SK-N-SH (cell line): Measurements from ENCODE around the gene TSPAN13.

Source experiments
- EP300 ChIP-seq, 2 experiments: IDR thresholded peaks; 2 replicates each; pipeline versions ENCODE4 v1.4.0 to v1.6.1; 2012; ENCODE audit warnings: borderline replicate concordance in 1 of 2, low read depth in 1 of 2, low read length in 1 of 2
- FOSL2 ChIP-seq: IDR thresholded peaks from 2 replicates; pipeline ENCODE4 v1.4.0; 2012; ENCODE audit warnings: low read depth, mild to moderate bottlenecking, moderate library complexity, borderline replicate concordance
- GABPA ChIP-seq: IDR thresholded peaks from 2 replicates; pipeline ENCODE4 v1.4.0; 2012; ENCODE audit warnings: low read depth, mild to moderate bottlenecking
- POLR2AphosphoS5 ChIP-seq: IDR thresholded peaks from 2 replicates; pipeline ENCODE4 v1.6.1; 2012; ENCODE audit warnings: low read depth, low read length
- YY1 ChIP-seq: IDR thresholded peaks from 2 replicates; pipeline ENCODE4 v1.4.0; 2012; ENCODE audit warnings: low read depth, mild to moderate bottlenecking
- TF ChIP-seq, protein P1 (sequence below): IDR thresholded peaks from 2 replicates; pipeline ENCODE4 v1.4.0; 2012; ENCODE audit warnings: low read depth
- TF ChIP-seq, protein P2 (sequence below): fragments of 200-600 bp; sonication (generic); IDR thresholded peaks from 2 replicates; pipeline ENCODE4 v1.6.1; 2017; ENCODE audit warnings: antibody characterized with exemption, mild to moderate bottlenecking, moderate library complexity
- TF ChIP-seq, protein P3 (sequence below): IDR thresholded peaks from 2 replicates; pipeline ENCODE4 v1.4.0; 2012; ENCODE audit warnings: low read depth, borderline replicate concordance

DNA sequence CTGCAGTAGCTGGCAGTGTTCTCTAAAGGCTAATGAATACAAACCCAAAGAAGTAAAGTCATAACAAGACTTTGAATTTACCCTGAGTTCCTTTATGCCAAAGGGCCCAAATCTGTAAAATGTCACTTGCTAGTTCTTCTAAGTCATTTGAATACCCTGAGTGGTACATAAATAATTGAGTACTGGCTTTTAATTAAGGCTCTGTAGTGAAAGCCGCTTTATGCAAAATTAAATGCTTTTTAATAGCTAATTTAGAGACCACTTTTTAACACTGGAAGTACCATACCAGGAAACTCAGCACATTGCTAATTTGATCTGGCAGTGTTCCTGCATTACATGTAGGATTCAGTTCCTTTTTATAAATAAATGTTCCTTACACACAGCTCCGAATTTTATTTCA is 24.0 kb upstream of the TSPAN13 start:
- TF ChIP-seq, protein P1, sequence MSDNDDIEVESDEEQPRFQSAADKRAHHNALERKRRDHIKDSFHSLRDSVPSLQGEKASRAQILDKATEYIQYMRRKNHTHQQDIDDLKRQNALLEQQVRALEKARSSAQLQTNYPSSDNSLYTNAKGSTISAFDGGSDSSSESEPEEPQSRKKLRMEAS = no peak
- TF ChIP-seq EP300 (IDR thresholded peaks at IDR 0.05; ENCODE audit: borderline replicate concordance in 1 of 2, low read depth in 1 of 2, low read length in 1 of 2) (no peak), YY1 (no peak), POLR2AphosphoS5 (no peak), GABPA (no peak), FOSL2 (no peak)
- TF ChIP-seq, protein P2, sequence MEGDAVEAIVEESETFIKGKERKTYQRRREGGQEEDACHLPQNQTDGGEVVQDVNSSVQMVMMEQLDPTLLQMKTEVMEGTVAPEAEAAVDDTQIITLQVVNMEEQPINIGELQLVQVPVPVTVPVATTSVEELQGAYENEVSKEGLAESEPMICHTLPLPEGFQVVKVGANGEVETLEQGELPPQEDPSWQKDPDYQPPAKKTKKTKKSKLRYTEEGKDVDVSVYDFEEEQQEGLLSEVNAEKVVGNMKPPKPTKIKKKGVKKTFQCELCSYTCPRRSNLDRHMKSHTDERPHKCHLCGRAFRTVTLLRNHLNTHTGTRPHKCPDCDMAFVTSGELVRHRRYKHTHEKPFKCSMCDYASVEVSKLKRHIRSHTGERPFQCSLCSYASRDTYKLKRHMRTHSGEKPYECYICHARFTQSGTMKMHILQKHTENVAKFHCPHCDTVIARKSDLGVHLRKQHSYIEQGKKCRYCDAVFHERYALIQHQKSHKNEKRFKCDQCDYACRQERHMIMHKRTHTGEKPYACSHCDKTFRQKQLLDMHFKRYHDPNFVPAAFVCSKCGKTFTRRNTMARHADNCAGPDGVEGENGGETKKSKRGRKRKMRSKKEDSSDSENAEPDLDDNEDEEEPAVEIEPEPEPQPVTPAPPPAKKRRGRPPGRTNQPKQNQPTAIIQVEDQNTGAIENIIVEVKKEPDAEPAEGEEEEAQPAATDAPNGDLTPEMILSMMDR = no peak
- TF ChIP-seq, protein P3, sequence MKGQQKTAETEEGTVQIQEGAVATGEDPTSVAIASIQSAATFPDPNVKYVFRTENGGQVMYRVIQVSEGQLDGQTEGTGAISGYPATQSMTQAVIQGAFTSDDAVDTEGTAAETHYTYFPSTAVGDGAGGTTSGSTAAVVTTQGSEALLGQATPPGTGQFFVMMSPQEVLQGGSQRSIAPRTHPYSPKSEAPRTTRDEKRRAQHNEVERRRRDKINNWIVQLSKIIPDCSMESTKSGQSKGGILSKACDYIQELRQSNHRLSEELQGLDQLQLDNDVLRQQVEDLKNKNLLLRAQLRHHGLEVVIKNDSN = no peak
